Measurements from ENCODE around the gene STON2.

Gene STON2

GRCh38 chr14:81301813-81302212 is 98.3 kb downstream of the STON2 start:
- DNase-seq (ENCODE audit: low read depth) = no peak

- no peak for DNase-seq (ENCODE audit: low read depth)
Observed at GRCh38 chr14:81301371-81301770, 98.8 kb downstream of the STON2 start.

- no peak for DNase-seq (ENCODE audit: low read depth)
Observed at GRCh38 chr14:81298911-81299310, 101.2 kb downstream of the STON2 start.

GRCh38 chr14:81298122-81298521 is 102.0 kb downstream of the STON2 start:
- DNase-seq (ENCODE audit: low read depth) = no peak

GRCh38 chr14:81295958-81296923 is 103.9 kb downstream of the STON2 start:
- no peak for DNase-seq (ENCODE audit: low read depth)

- no peak for DNase-seq (ENCODE audit: low read depth)
Observed at GRCh38 chr14:81289516-81289915, 110.6 kb downstream of the STON2 start.

- no peak for DNase-seq (ENCODE audit: low read depth)
Observed at GRCh38 chr14:81286574-81287370, 113.4 kb downstream of the STON2 start.

GRCh38 chr14:81285245-81285644 is 114.9 kb downstream of the STON2 start:
- no peak for DNase-seq (ENCODE audit: low read depth)

- no peak for DNase-seq (ENCODE audit: low read depth)
Observed at GRCh38 chr14:81281332-81281731, 118.8 kb downstream of the STON2 start.

- DNase-seq (ENCODE audit: low read depth) = no peak
Observed at GRCh38 chr14:81280136-81280791, 119.9 kb downstream of the STON2 start.

- no peak for DNase-seq (ENCODE audit: low read depth)
Observed at GRCh38 chr14:81277096-81277495, 123.0 kb downstream of the STON2 start.

- DNase-seq (ENCODE audit: low read depth) = no peak
Observed at GRCh38 chr14:81276073-81277069, 123.8 kb downstream of the STON2 start.

- DNase-seq (ENCODE audit: low read depth) = no peak
Observed at GRCh38 chr14:81275305-81276072, 124.6 kb downstream of the STON2 start.

- no peak for DNase-seq (ENCODE audit: low read depth)
Observed at GRCh38 chr14:81273961-81274575, 126.1 kb downstream of the STON2 start.

- no peak for DNase-seq (ENCODE audit: low read depth)
Observed at GRCh38 chr14:81273521-81273920, 126.6 kb downstream of the STON2 start.

- DNase-seq (ENCODE audit: low read depth) = no peak
Observed at GRCh38 chr14:81272317-81272716, 127.8 kb downstream of the STON2 start.

- no peak for DNase-seq (ENCODE audit: low read depth)
Observed at GRCh38 chr14:81269979-81270375, 130.1 kb downstream of the STON2 start.

GRCh38 chr14:81269100-81269978 is 130.8 kb downstream of the STON2 start:
- DNase-seq (ENCODE audit: low read depth) = peak; percentile 22

GRCh38 chr14:81268016-81268416 is 132.1 kb downstream of the STON2 start:
- no peak for DNase-seq (ENCODE audit: low read depth)

All from GM04503 (cell line).